ENCODE results near the gene GUCY1A1.

GUCY1A1 gene

GRCh38 chr4:155741546-155741945, 74.9 kb downstream of the GUCY1A1 start:
- no peak for DNase-seq (ENCODE audit: low spot score)

- DNase-seq (ENCODE audit: low spot score) = no peak
Observed at GRCh38 chr4:155742310-155743015, 75.8 kb downstream of the GUCY1A1 start.

GRCh38 chr4:155745984-155746383, 79.3 kb downstream of the GUCY1A1 start:
- DNase-seq (ENCODE audit: low spot score) = peak; percentile 22

GRCh38 chr4:155748039-155748438, 81.4 kb downstream of the GUCY1A1 start:
- DNase-seq (ENCODE audit: low spot score) = no peak

- no peak for DNase-seq (ENCODE audit: low spot score)
Observed at GRCh38 chr4:155749041-155749440, 82.4 kb downstream of the GUCY1A1 start.

- DNase-seq (ENCODE audit: low spot score) = no peak
Observed at GRCh38 chr4:155751569-155751968, 84.9 kb downstream of the GUCY1A1 start.

GRCh38 chr4:155757745-155758265, 91.2 kb downstream of the GUCY1A1 start:
- no peak for DNase-seq (ENCODE audit: low spot score)

- DNase-seq (ENCODE audit: low spot score) = peak; percentile 99
Observed at GRCh38 chr4:155758481-155759371, 92.1 kb downstream of the GUCY1A1 start, which contains the start of gene GUCY1B1. Gene GUCY1B1 (plus strand): TSS chr4:155759021. CDS start chr4:155759141, 120 bp downstream.

GRCh38 chr4:155759372-155760252, 93.0 kb downstream of the GUCY1A1 start:
- DNase-seq (ENCODE audit: low spot score) = peak; percentile 41

- no peak for DNase-seq (ENCODE audit: low spot score)
Observed at GRCh38 chr4:155761047-155761446, 94.4 kb downstream of the GUCY1A1 start.

GRCh38 chr4:155761916-155762315, 95.3 kb downstream of the GUCY1A1 start:
- DNase-seq (ENCODE audit: low spot score) = no peak

- DNase-seq (ENCODE audit: low spot score) = no peak
Observed at GRCh38 chr4:155762334-155762733, 95.7 kb downstream of the GUCY1A1 start.

- no peak for DNase-seq (ENCODE audit: low spot score)
Observed at GRCh38 chr4:155763551-155763950, 96.9 kb downstream of the GUCY1A1 start.

- DNase-seq (ENCODE audit: low spot score) = no peak
Observed at GRCh38 chr4:155765149-155765548, 98.5 kb downstream of the GUCY1A1 start.

- no peak for DNase-seq (ENCODE audit: low spot score)
Observed at GRCh38 chr4:155766622-155767021, 100.0 kb downstream of the GUCY1A1 start.

- DNase-seq (ENCODE audit: low spot score) = no peak
Observed at GRCh38 chr4:155768370-155768769, 101.7 kb downstream of the GUCY1A1 start.

- DNase-seq (ENCODE audit: low spot score) = no peak
Observed at GRCh38 chr4:155769090-155769489, 102.4 kb downstream of the GUCY1A1 start.

GRCh38 chr4:155772459-155773195, 106.0 kb downstream of the GUCY1A1 start:
- DNase-seq (ENCODE audit: low spot score) = no peak

GRCh38 chr4:155773196-155773800, 106.7 kb downstream of the GUCY1A1 start:
- DNase-seq (ENCODE audit: low spot score) = no peak

- no peak for DNase-seq (ENCODE audit: low spot score)
Observed at GRCh38 chr4:155774033-155774432, 107.4 kb downstream of the GUCY1A1 start.

All from AG08396 (cell line).